HG02884 (cell line): Measurements from ENCODE around the gene GABRD.

ENCODE experiments used
- ATAC-seq: cut with Tn5 transposase; IDR thresholded peaks from one replicate; pipeline ENCODE4 v1.9.1; 2021; ENCODE audit warnings: mild to moderate bottlenecking, moderate library complexity; ENCODE audit not compliant: unreplicated experiment

GABRD gene

DNA sequence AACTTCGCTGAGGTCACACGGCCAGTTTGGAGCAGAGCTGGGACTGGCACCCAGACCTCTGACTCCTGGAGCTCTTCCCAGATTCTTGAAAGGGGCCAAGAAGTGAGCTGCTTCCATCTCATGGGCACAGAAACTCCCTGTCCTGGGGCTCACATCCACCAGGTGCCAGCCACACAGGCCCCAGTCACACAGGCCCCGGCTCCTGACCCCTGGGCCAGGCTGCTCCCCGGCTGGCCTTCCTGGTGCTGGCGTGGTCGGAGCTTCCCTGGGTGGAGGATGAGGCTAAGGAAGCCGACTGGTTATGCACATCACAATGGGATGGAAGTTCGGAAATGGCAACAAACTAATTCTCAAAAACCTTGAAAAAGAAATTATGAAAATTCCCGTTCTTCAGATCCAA, 3.0 kb upstream of the GABRD start:
- ATAC-seq: no peak

- ATAC-seq: no peak
These were observed 651 bp upstream of the GABRD start for GRCh38 chr1:2018217-2019171.

- no peak for ATAC-seq
These were observed 595 bp downstream of the GABRD start for GRCh38 chr1:2019571-2020309.

DNA sequence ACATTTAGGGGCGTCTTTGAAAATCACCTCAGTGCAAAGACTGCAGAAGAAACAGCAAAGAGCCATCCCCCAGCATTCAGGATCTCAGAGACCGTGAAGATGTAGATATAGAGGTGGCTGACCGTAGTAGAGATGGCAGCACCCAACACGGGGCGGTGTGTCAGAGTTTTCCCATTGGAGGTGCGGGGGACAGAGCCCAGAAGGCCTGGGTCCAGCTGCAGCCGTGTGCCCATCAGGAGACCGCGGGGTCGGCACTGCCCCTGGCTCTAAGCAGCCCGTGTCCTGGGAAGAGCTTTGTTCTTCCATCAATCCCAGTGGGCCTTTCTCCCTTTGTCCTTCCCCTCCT, 1.1 kb downstream of the GABRD start:
- no peak for ATAC-seq

GRCh38 chr1:2021550-2021949, 2.4 kb downstream of the GABRD start:
- ATAC-seq: no peak

GRCh38 chr1:2022063-2022770, 3.1 kb downstream of the GABRD start:
- no peak for ATAC-seq

DNA sequence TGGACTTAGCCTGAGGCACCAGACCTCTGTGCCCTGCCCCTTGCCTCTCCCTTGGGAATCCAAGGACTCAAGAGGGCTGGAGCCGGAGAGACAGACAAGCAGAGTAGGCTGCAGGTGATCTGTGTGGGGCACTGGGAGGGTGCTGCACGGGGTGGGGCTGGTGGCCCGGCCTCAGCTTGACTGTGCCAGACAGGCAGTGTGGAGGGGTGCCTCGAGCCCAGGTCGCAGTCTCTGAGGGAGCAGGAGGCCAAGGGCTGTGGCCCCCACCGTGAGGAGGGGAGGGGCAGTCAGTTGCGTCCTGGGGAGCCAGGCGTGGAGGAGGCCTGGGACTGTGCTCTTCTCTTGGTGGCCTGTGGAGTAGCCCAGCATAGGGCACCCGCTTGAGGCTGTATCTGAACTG, 4.0 kb downstream of the GABRD start:
- no peak for ATAC-seq

- no peak for ATAC-seq
These were observed 5.3 kb downstream of the GABRD start for GRCh38 chr1:2024451-2024850.

DNA sequence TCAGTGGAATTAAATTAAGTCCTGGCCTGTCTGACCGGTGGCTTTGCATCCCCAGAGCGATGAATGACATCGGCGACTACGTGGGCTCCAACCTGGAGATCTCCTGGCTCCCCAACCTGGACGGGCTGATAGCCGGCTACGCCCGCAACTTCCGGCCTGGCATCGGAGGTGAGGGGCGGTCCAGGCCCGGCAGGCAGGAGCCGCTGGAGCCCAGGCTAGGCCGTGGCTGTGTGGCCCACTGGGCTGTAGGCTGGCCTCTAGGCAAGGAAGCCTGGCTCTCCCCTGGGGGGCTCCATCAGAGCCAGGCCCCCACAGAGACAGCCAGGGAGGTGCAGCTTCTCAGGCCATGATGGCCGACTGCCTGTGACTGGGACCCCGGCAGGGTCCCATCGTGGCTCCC, 5.7 kb downstream of the GABRD start:
- ATAC-seq: no peak

DNA sequence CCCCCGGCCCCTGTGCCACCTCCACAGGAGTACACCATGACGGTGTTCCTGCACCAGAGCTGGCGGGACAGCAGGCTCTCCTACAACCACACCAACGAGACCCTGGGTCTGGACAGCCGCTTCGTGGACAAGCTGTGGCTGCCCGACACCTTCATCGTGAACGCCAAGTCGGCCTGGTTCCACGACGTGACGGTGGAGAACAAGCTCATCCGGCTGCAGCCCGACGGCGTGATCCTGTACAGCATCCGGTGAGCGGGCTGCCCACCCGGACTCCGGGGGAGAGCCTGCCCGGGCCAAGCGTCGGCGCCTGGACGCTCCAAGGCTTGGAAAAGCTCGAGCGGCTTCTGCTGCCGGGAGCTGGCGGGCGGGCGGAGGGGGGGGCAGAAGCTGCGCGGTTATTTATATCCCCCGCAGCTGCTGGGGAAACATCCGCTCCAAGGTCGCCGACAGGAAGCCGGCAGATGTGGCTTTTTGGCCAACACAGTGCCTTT, 6.4 kb downstream of the GABRD start:
- no peak for ATAC-seq

DNA sequence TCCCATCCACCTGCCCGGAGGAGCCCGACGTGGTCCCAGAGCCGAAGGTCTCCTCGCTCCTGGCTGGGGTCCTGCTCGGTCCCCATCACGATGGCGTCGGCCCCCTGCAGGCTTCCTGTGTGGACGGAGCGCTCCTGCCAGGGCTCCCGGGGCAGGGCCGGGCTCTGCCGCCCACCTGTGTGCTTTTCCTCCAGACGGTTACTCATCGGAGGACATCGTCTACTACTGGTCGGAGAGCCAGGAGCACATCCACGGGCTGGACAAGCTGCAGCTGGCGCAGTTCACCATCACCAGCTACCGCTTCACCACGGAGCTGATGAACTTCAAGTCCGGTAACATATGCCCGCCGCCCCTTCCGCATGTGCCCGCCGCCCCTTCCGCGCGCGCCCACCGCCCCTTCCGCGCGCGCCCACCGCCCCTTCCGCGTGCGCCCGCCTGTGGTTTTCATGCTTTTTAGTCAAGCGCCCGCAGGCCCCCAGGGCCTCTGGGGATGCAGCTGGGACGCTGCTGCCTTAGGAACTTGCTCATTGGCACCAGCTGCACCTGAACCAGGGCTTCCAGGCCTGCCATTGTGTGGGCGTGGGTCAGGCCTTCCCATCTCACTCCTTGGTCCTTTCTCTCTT, 8.9 kb downstream of the GABRD start:
- ATAC-seq: no peak

GRCh38 chr1:2028870-2029560, 9.9 kb downstream of the GABRD start:
- no peak for ATAC-seq

- ATAC-seq: no peak
These were observed 10.4 kb downstream of the GABRD start for GRCh38 chr1:2029561-2029960.

- ATAC-seq: no peak
These were observed 11.1 kb downstream of the GABRD start for GRCh38 chr1:2030076-2030871.

- no peak for ATAC-seq
These were observed 12.7 kb downstream of the GABRD start for GRCh38 chr1:2031546-2032540.

DNA sequence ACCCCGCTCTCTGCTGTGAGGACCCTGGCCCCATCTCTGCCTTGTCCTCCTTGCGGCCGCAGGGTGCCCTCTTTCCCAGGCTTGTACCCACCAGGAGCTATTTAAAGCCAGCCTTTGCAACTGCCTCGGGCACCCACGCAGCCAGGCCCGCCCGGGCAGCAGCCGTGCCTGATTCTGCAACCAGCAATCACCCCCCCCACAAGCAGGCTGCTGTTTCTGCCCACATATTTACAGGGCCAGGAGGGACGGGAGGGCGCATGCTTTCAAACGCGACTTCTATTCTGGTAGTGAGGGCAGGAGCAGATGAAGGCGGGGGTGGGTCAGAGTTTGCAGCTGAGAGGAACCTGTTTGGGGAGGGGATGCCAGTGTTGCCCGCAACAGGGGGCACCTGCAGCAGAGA, 13.6 kb downstream of the GABRD start:
- no peak for ATAC-seq

DNA sequence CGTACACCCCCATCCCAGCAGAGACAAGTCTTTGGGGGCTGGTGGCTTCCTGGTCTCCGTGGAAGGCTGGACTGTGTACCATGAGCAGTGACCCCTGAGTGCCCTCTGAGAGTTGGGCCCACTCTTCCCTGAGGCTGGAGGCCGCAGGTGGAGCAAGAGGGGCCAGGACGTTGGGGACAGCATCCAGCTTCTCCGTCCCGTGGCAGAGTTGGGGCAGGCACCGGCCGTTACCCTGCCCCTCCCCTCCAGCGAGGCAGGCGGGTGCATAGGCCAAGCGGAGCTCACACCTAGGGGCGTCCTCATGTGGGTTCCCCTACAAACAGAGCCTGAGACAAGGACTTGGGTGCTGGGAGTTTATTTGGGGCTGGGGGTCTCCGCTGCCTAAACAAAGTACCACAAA, 14.0 kb downstream of the GABRD start:
- no peak for ATAC-seq

DNA sequence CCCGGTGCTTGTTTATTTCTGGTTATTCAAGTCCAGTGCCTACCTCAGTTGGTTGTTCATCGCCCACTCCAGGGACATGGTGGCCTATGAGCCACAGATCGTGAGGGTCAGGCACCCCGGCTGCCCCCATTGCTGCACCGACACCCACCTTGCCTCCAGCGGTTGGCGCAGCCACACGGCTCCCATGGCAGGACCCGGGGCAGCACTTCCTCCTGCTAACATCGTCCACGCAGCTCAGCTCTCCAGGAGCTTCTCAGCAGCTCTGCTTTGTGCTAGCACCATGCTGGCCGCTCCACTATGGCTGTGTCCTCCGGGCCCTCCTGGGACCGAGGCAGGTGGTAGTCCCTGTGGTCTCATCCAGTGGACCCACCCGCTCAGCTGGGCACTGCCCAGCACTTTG, 17.1 kb downstream of the GABRD start:
- ATAC-seq: no peak
